Measurements from ENCODE around the gene CORO2B. TPM values are rescaled to one million over a fixed set of nuclear protein-coding genes. Genes with fewer than 3 reads are reported as not detected.

CORO2B gene
- total RNA-seq, 4 donors from 2014 or later = 0.19 to 2.3 (median 0.22) TPM; not detected in 1

- Histone ChIP-seq H3K36me3 (no peaks in the 10 kb centered on the region), H3K27ac (no peak overlapping the region), H3K4me1 (peaks cover 0 to 12% (median 0%) of the 10 kb centered on the region in 3 donors), H3K9me3 (no peaks in the 10 kb centered on the region), H3K27me3 (peaks cover 0 to 38% (median 0%) of the 10 kb centered on the region in 4 donors), H3K4me3 (no peak overlapping the region)
- 62 to 80% methylated on average over 3 to 4 of the region's 6 CpGs for WGBS, 2 donors
- intact Hi-C loops (cut with DNase I) = no loop called here
- no peak for TF ChIP-seq POLR2A (IDR thresholded peaks at IDR 0.05)
- TF ChIP-seq CTCF (IDR thresholded peaks at IDR 0.05) = no peak
- DNase-seq = no peak
Measured at GRCh38 chr15:68594533-68595259, 15.9 kb downstream of the CORO2B start.

GRCh38 chr15:68595260-68595564 is 16.4 kb downstream of the CORO2B start:
- Histone ChIP-seq H3K36me3 (no peaks in the 10 kb centered on the region), H3K27me3 (peaks cover 0 to 37% (median 0%) of the 10 kb centered on the region in 4 donors), H3K27ac (no peak overlapping the region), H3K4me3 (no peak overlapping the region), H3K9me3 (no peaks in the 10 kb centered on the region), H3K4me1 (peaks cover 0 to 14% (median 0%) of the 10 kb centered on the region in 3 donors)
- WGBS, 2 donors = 82 to 94% methylated on average over 2 to 3 of the region's 3 CpGs
- TF ChIP-seq POLR2A (IDR thresholded peaks at IDR 0.05) = no peak
- no peak for TF ChIP-seq CTCF (IDR thresholded peaks at IDR 0.05)
- no peak for DNase-seq
- intact Hi-C loops (cut with DNase I) = no loop called here

GRCh38 chr15:68595761-68596160 is 17.0 kb downstream of the CORO2B start:
- H3K27me3 ChIP-seq = peaks cover 0 to 31% (median 0%) of the 10 kb centered on the region in 4 donors
- H3K4me1 ChIP-seq = peaks cover 0 to 19% (median 0%) of the 10 kb centered on the region in 3 donors
- no peak overlapping the region for H3K4me3 ChIP-seq
- TF ChIP-seq POLR2A (IDR thresholded peaks at IDR 0.05) (no peak), CTCF (IDR thresholded peaks at IDR 0.05) (no peak)
- DNase-seq = no peak
- H3K27ac ChIP-seq = no peak overlapping the region
- intact Hi-C loops (cut with DNase I) = no loop called here
- no peaks in the 10 kb centered on the region for H3K36me3 ChIP-seq
- H3K9me3 ChIP-seq = no peaks in the 10 kb centered on the region
- WGBS, 2 donors = 86 to 90% methylated on average over 17 of the region's 17 CpGs

- no peak for DNase-seq
Measured at GRCh38 chr15:68596691-68597090, 17.9 kb downstream of the CORO2B start.

More at GRCh38 chr15:68596691-68597090, 17.9 kb downstream of the CORO2B start:
- TF ChIP-seq CTCF (IDR thresholded peaks at IDR 0.05) (no peak), POLR2A (IDR thresholded peaks at IDR 0.05) (no peak)
- Histone ChIP-seq H3K9me3 (no peaks in the 10 kb centered on the region), H3K4me1 (peaks cover 0 to 19% (median 0%) of the 10 kb centered on the region in 3 donors), H3K27ac (no peak overlapping the region), H3K4me3 (no peak overlapping the region), H3K36me3 (no peaks in the 10 kb centered on the region), H3K27me3 (peaks cover 0 to 22% (median 0%) of the 10 kb centered on the region in 4 donors)
- 85 to 87% methylated on average over 3 to 8 of the region's 9 CpGs for WGBS, 2 donors
- intact Hi-C loops (cut with DNase I) = no loop called here
